ENCODE results near the gene OR10A5. TPM values are rescaled to one million over a fixed set of nuclear protein-coding genes. Genes with fewer than 3 reads are reported as not detected.
"Not testable (repeated sequence)": the region's sequence is repeated elsewhere in the genome, so short reads cannot be mapped to it uniquely, and the experiment has no call there.

Gene OR10A5
- total RNA-seq, 1 donor from 2014 or later = not detected

DNA sequence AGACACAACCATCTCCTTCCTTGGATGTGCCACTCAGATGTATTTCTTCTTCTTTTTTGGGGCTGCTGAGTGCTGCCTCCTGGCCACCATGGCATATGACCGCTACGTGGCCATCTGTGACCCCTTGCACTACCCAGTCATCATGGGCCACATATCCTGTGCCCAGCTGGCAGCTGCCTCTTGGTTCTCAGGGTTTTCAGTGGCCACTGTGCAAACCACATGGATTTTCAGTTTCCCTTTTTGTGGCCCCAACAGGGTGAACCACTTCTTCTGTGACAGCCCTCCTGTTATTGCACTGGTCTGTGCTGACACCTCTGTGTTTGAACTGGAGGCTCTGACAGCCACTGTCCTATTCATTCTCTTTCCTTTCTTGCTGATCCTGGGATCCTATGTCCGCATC lies 31.4 kb downstream of the OR10A5 start:
- TF ChIP-seq, protein P1, sequence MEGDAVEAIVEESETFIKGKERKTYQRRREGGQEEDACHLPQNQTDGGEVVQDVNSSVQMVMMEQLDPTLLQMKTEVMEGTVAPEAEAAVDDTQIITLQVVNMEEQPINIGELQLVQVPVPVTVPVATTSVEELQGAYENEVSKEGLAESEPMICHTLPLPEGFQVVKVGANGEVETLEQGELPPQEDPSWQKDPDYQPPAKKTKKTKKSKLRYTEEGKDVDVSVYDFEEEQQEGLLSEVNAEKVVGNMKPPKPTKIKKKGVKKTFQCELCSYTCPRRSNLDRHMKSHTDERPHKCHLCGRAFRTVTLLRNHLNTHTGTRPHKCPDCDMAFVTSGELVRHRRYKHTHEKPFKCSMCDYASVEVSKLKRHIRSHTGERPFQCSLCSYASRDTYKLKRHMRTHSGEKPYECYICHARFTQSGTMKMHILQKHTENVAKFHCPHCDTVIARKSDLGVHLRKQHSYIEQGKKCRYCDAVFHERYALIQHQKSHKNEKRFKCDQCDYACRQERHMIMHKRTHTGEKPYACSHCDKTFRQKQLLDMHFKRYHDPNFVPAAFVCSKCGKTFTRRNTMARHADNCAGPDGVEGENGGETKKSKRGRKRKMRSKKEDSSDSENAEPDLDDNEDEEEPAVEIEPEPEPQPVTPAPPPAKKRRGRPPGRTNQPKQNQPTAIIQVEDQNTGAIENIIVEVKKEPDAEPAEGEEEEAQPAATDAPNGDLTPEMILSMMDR (IDR thresholded peaks at IDR 0.05) = no peak
- no peak for TF ChIP-seq EZH2 (IDR thresholded peaks at IDR 0.05)
- no peak for TF ChIP-seq EZH2phosphoT487 (IDR thresholded peaks at IDR 0.05)
- Histone ChIP-seq H3F3A (ENCODE audit: low read depth) (no peaks in the 10 kb centered on the region), H3K4me2 (no peak overlapping the region), H2AFZ (replicated peaks) (no peak overlapping the region), H3K9ac (no peak overlapping the region), H4K20me1 (ENCODE audit: low read depth) (no peaks in the 10 kb centered on the region), H3K36me3 (no peaks in the 10 kb centered on the region), H3K9me3 (ENCODE audit: low read depth) (no peaks in the 10 kb centered on the region), H3K27me3 (no peaks in the 10 kb centered on the region), H3K79me2 (ENCODE audit: low read depth) (no peaks in the 10 kb centered on the region), H3K27ac (no peak overlapping the region), H3K4me3 (no peak overlapping the region), H3K4me1 (no peaks in the 10 kb centered on the region)
- Mint-ChIP-seq H3K4me1 (no peaks in the 10 kb centered on the region), H3K4me3 (no peak overlapping the region), H3K27ac (no peak overlapping the region), H3K36me3 (no peaks in the 10 kb centered on the region), H3K9me3 (no peaks in the 10 kb centered on the region), H3K27me3 (ENCODE audit: insufficient read depth, low read depth) (peaks cover 2% of the 10 kb centered on the region)
- no peak for DNase-seq (ENCODE audit: low spot score)

DNA sequence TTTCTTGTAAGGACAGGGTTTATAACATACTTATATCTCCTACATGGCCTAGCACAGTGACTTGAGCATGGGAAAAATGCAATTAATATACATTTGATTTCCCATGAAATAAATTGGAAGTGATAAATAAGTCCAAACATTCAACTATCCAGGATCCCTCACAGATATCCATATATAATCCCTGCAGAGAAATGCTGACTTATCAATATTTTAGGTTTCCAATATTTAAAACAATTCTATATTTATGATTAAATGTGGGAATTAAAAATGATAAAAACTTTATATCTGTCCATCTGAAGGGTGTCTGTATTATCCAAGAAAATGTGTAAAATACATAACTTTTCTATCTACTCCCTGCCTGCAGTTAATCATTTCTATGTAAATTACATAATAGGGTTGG lies 37.3 kb downstream of the OR10A5 start:
- Histone ChIP-seq H3K9me3 (ENCODE audit: low read depth) (no peaks in the 10 kb centered on the region), H3K79me2 (ENCODE audit: low read depth) (no peaks in the 10 kb centered on the region), H2AFZ (replicated peaks) (no peak overlapping the region), H3F3A (ENCODE audit: low read depth) (no peaks in the 10 kb centered on the region), H4K20me1 (ENCODE audit: low read depth) (no peaks in the 10 kb centered on the region), H3K4me1 (no peaks in the 10 kb centered on the region), H3K9ac (no peak overlapping the region), H3K27me3 (no peaks in the 10 kb centered on the region), H3K27ac (no peak overlapping the region), H3K4me2 (no peak overlapping the region), H3K36me3 (no peaks in the 10 kb centered on the region), H3K4me3 (no peak overlapping the region)
- no peak for TF ChIP-seq EZH2 (IDR thresholded peaks at IDR 0.05)
- TF ChIP-seq, protein P1 (IDR thresholded peaks at IDR 0.05) = no peak
- no peak for TF ChIP-seq EZH2phosphoT487 (IDR thresholded peaks at IDR 0.05)
- H3K9me3 Mint-ChIP-seq = no peaks in the 10 kb centered on the region
- no peaks in the 10 kb centered on the region for H3K4me1 Mint-ChIP-seq
- H3K36me3 Mint-ChIP-seq = no peaks in the 10 kb centered on the region
- no peak overlapping the region for H3K27ac Mint-ChIP-seq
- no peak overlapping the region for H3K4me3 Mint-ChIP-seq
- DNase-seq (ENCODE audit: low spot score) = no peak
- peaks cover 2% of the 10 kb centered on the region for H3K27me3 Mint-ChIP-seq (ENCODE audit: insufficient read depth, low read depth)

DNA sequence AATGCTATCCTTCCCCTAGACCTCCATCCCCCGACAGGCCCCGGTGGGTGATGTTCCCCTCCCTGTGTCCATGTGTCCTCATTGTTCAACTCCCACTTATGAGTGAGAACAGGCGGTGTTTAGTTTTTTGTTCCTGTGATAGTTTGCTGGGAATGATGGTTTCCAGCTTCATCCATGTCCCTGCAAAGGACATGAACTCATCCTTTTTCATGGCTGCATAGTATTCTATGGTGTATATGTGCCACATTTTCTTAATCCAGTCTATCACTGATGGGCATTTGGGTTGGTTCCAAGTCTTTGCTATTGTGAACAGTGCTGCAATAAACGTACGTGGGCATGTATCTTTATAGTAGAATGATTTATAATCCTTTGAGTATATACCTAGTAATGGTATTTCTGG lies 42.2 kb downstream of the OR10A5 start:
- H3K9me3 Mint-ChIP-seq = not testable (repeated sequence)

DNA sequence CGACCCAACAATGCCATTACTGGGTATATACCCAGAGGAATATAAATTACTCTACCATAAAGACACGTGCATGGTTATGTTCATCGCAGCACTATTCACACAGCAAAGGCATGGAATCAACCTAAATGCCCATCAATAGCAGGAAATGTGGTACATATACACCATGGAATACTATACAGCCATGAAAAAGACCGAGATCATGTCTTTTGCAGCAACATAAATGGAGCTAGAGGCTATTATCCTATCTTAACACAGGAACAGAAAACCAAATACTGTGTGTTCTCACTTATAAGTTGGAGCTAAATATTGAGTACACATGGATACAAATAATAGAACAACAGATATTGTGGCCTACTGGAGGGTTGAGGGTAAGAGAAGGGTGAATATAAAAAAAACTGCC lies 43.3 kb downstream of the OR10A5 start:
- TF ChIP-seq EZH2phosphoT487 (IDR thresholded peaks at IDR 0.05) = no peak
- no peak for TF ChIP-seq EZH2 (IDR thresholded peaks at IDR 0.05)
- TF ChIP-seq, protein P1 (IDR thresholded peaks at IDR 0.05) = no peak
- Histone ChIP-seq H3K27ac (no peak overlapping the region), H3K79me2 (ENCODE audit: low read depth) (no peaks in the 10 kb centered on the region), H3K9ac (no peak overlapping the region), H3K9me3 (ENCODE audit: low read depth) (no peaks in the 10 kb centered on the region), H3K27me3 (no peaks in the 10 kb centered on the region), H2AFZ (replicated peaks) (no peak overlapping the region), H3F3A (ENCODE audit: low read depth) (no peaks in the 10 kb centered on the region), H4K20me1 (ENCODE audit: low read depth) (no peaks in the 10 kb centered on the region), H3K4me2 (no peak overlapping the region), H3K4me1 (no peaks in the 10 kb centered on the region), H3K4me3 (no peak overlapping the region), H3K36me3 (no peaks in the 10 kb centered on the region)
- Mint-ChIP-seq H3K27me3 (ENCODE audit: insufficient read depth, low read depth) (no peaks in the 10 kb centered on the region), H3K4me3 (no peak overlapping the region), H3K4me1 (no peaks in the 10 kb centered on the region), H3K9me3 (no peaks in the 10 kb centered on the region), H3K36me3 (no peaks in the 10 kb centered on the region), H3K27ac (no peak overlapping the region)
- no peak for DNase-seq (ENCODE audit: low spot score)

More for the DNA sequence above, 42.2 kb downstream of the OR10A5 start:
- H3K4me1 Mint-ChIP-seq; H2AFZ ChIP-seq (replicated peaks); H3K27me3 Mint-ChIP-seq (ENCODE audit: insufficient read depth, low read depth); H3K79me2 ChIP-seq (ENCODE audit: low read depth); H3K9me3 ChIP-seq (ENCODE audit: low read depth); H3F3A ChIP-seq (ENCODE audit: low read depth); H3K27me3 ChIP-seq; DNase-seq (ENCODE audit: low spot score); H3K9ac ChIP-seq; H3K27ac Mint-ChIP-seq; H3K4me1 ChIP-seq; H3K4me3 Mint-ChIP-seq; H3K36me3 Mint-ChIP-seq; H3K4me3 ChIP-seq; H3K4me2 ChIP-seq; H3K27ac ChIP-seq; H3K36me3 ChIP-seq; H4K20me1 ChIP-seq (ENCODE audit: low read depth): not testable (repeated sequence)

All from neural progenitor cell (in vitro differentiated cells).